GM23338 (cell line): ENCODE measurements around the gene STK39. TPM values are rescaled to one million over a fixed set of nuclear protein-coding genes. Genes with fewer than 3 reads are reported as not detected.

Experiments
- ATAC-seq: fragments of 200-7000 bp; cut with Tn5 transposase; 3 replicates; pipeline ENCODE4 v1.9.1; 2020
- DNase-seq: peaks from one replicate; pipeline ENCODE4 v3.0.0-alpha.2; 2015; ENCODE audit warnings: low spot score
- H2AFZ ChIP-seq: fragments of 200-600 bp; sonication (generic); 2 replicates; pipeline ENCODE4 v1.8.0; 2016; ENCODE audit warnings: antibody characterized with exemption, mild to moderate bottlenecking, moderate library complexity
- H3F3A ChIP-seq: fragments of 200-600 bp; sonication (generic); replicated peaks from 2 replicates; pipeline ENCODE4 v1.8.0; 2017; ENCODE audit warnings: antibody characterized with exemption, mixed run types, low read depth
- H3K27ac ChIP-seq: fragments of 200-600 bp; sonication (generic); 2 replicates; pipeline ENCODE4 v1.6.1; 2016; ENCODE audit warnings: low read depth
- H3K27me3 ChIP-seq: fragments of 200-600 bp; sonication (generic); 2 replicates; pipeline ENCODE4 v1.8.0; 2016; ENCODE audit warnings: mild to moderate bottlenecking, mixed run types, moderate library complexity; ENCODE audit not compliant: insufficient read depth
- H3K36me3 ChIP-seq: fragments of 200-600 bp; sonication (generic); 2 replicates; pipeline ENCODE4 v1.8.0; 2016; ENCODE audit warnings: mild to moderate bottlenecking; ENCODE audit not compliant: insufficient read depth
- H3K4me1 ChIP-seq: fragments of 200-600 bp; sonication (generic); 2 replicates; pipeline ENCODE4 v1.8.0; 2016; ENCODE audit warnings: mild to moderate bottlenecking, moderate library complexity; ENCODE audit not compliant: insufficient read depth
- H3K4me2 ChIP-seq: fragments of 200-600 bp; sonication (generic); 2 replicates; pipeline ENCODE4 v1.7.1; 2017; ENCODE audit warnings: mixed run types
- H3K4me3 ChIP-seq: fragments of 200-600 bp; sonication (generic); 2 replicates; pipeline ENCODE4 v1.6.1; 2016; ENCODE audit warnings: mixed run types
- H3K79me2 ChIP-seq: fragments of 200-600 bp; sonication (generic); replicated peaks from 2 replicates; pipeline ENCODE4 v1.8.0; 2017; ENCODE audit warnings: mild to moderate bottlenecking; ENCODE audit not compliant: insufficient read depth
- H3K9me2 ChIP-seq: fragments of 200-600 bp; sonication (generic); 2 replicates; pipeline ENCODE4 v1.8.0; 2017; ENCODE audit not compliant: insufficient read depth
- H4K20me1 ChIP-seq: fragments of 200-600 bp; sonication (generic); replicated peaks from 2 replicates; pipeline ENCODE4 v1.8.0; 2017; ENCODE audit warnings: mild to moderate bottlenecking; ENCODE audit not compliant: insufficient read depth
- H3K27ac Mint-ChIP-seq: 2 replicates; pipeline ENCODE4 v1.8.0; 2020; ENCODE audit warnings: inconsistent platforms, mild to moderate bottlenecking, moderate library complexity, mixed read lengths
- H3K27me3 Mint-ChIP-seq: 3 replicates; pipeline ENCODE4 v1.8.0; 2022; ENCODE audit warnings: low read depth, mild to moderate bottlenecking, moderate library complexity, mixed read lengths, inconsistent platforms; ENCODE audit not compliant: insufficient read depth, poor library complexity
- H3K36me3 Mint-ChIP-seq: 3 replicates; pipeline ENCODE4 v1.8.0; 2021; ENCODE audit warnings: low read depth, mild to moderate bottlenecking, inconsistent platforms, moderate library complexity, mixed read lengths
- H3K4me1 Mint-ChIP-seq: 3 replicates; pipeline ENCODE4 v1.8.0; 2020; ENCODE audit warnings: mild to moderate bottlenecking, inconsistent platforms, mixed read lengths
- H3K4me3 Mint-ChIP-seq: 3 replicates; pipeline ENCODE4 v1.8.0; 2021; ENCODE audit warnings: moderate library complexity, mild to moderate bottlenecking, inconsistent platforms, mixed read lengths
- H3K9me3 Mint-ChIP-seq: 3 replicates; pipeline ENCODE4 v1.8.0; 2020; ENCODE audit warnings: moderate library complexity, mild to moderate bottlenecking, inconsistent platforms, mixed read lengths
- CREB1 ChIP-seq: fragments of 250-450 bp; sonication (Bioruptor Pico); IDR thresholded peaks from 2 replicates; pipeline ENCODE4 v1.5.0; 2020; ENCODE audit warnings: low read depth, mild to moderate bottlenecking, moderate library complexity
- ETS1 ChIP-seq: IDR thresholded peaks from 2 replicates; pipeline ENCODE4 v1.6.1; 2016; ENCODE audit warnings: antibody characterized with exemption
- EZH2 ChIP-seq: fragments of 200-600 bp; sonication (generic); IDR thresholded peaks from one replicate; pipeline ENCODE4 v1.8.0; 2017; ENCODE audit warnings: antibody characterized with exemption, mild to moderate bottlenecking, low read depth; ENCODE audit not compliant: unreplicated experiment
- JUNB ChIP-seq: IDR thresholded peaks from one replicate; pipeline ENCODE4 v1.6.1; 2016; ENCODE audit warnings: antibody characterized with exemption; ENCODE audit not compliant: unreplicated experiment
- NANOG ChIP-seq: IDR thresholded peaks from 2 replicates; pipeline ENCODE4 v1.6.1; 2016; ENCODE audit warnings: antibody characterized with exemption, borderline replicate concordance
- POLR2AphosphoS5 ChIP-seq: IDR thresholded peaks from 2 replicates; pipeline ENCODE4 v1.6.1; 2016; ENCODE audit warnings: antibody characterized with exemption, low read depth
- REST ChIP-seq: IDR thresholded peaks from one replicate; pipeline ENCODE4 v1.6.1; 2018; ENCODE audit warnings: antibody characterized with exemption; ENCODE audit not compliant: unreplicated experiment
- STAT1 ChIP-seq: IDR thresholded peaks from one replicate; pipeline ENCODE4 v1.6.1; 2016; ENCODE audit warnings: antibody characterized with exemption; ENCODE audit not compliant: unreplicated experiment
- ZNF331 ChIP-seq: fragments of 250-450 bp; sonication (Bioruptor Pico); IDR thresholded peaks from 2 replicates; pipeline ENCODE4 v1.5.0; 2020; ENCODE audit warnings: low read depth, mild to moderate bottlenecking, moderate library complexity
- ZNF462 ChIP-seq: fragments of 250-450 bp; sonication (Bioruptor Pico); IDR thresholded peaks from 2 replicates; pipeline ENCODE4 v1.5.0; 2020; ENCODE audit warnings: mild to moderate bottlenecking, moderate library complexity
- polyA plus RNA-seq: library from polyadenylated mRNA; unstranded; fragments of >200 nt; fragmentation: Nextera tagmentation; extraction: Ambion mirVana; gene quantifications from 2 replicates; pipeline ENCODE4 v1.2.1, GENCODE V29; 2016
- total RNA-seq: library from RNA; depleted of rRNA; stranded (reverse); fragments of >200 nt; shearing (Covaris generic); gene quantifications from 2 replicates; pipeline ENCODE4 v1.2.3, GENCODE V29; 2014
- TF ChIP-seq, protein P1 (sequence below), 2 experiments: fragments of 200-600 bp in 1 of 2; sonication (generic) in 1 of 2; conservative IDR thresholded peaks; 2 replicates each; pipeline versions ENCODE4 v1.5.1 to v1.6.1; 2016 to 2017; ENCODE audit warnings: antibody characterized with exemption in 2 of 2, low read depth in 2 of 2, mild to moderate bottlenecking in 2 of 2, moderate library complexity in 1 of 2

STK39 gene
- total and polyA plus RNA-seq, 2 experiments from 2014 or later, result 9.5 to 16.9 TPM

- no peaks in the 10 kb centered on the region for H4K20me1 ChIP-seq
- no peak overlapping the region for H2AFZ ChIP-seq
- H3K9me2 ChIP-seq, result peaks cover 5% of the 10 kb centered on the region; the same call in 1 of the 2 replicates
- H3K9me3 Mint-ChIP-seq, result peaks cover 7% of the 10 kb centered on the region; the same call in 2 of the 3 replicates
- no peaks in the 10 kb centered on the region for H3K36me3 ChIP-seq
- no peaks in the 10 kb centered on the region for H3K27me3 ChIP-seq
- H3K27me3 Mint-ChIP-seq, result peaks cover 3% of the 10 kb centered on the region
- TF ChIP-seq NANOG (no peak), EZH2 (no peak), CREB1 (no peak), POLR2AphosphoS5 (no peak), ZNF331 (no peak), ETS1 (no peak), REST (no peak), STAT1 (no peak), JUNB (no peak), ZNF462 (CRISPR knock-in tag) (no peak)
- TF ChIP-seq, protein P1, sequence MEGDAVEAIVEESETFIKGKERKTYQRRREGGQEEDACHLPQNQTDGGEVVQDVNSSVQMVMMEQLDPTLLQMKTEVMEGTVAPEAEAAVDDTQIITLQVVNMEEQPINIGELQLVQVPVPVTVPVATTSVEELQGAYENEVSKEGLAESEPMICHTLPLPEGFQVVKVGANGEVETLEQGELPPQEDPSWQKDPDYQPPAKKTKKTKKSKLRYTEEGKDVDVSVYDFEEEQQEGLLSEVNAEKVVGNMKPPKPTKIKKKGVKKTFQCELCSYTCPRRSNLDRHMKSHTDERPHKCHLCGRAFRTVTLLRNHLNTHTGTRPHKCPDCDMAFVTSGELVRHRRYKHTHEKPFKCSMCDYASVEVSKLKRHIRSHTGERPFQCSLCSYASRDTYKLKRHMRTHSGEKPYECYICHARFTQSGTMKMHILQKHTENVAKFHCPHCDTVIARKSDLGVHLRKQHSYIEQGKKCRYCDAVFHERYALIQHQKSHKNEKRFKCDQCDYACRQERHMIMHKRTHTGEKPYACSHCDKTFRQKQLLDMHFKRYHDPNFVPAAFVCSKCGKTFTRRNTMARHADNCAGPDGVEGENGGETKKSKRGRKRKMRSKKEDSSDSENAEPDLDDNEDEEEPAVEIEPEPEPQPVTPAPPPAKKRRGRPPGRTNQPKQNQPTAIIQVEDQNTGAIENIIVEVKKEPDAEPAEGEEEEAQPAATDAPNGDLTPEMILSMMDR (conservative IDR thresholded peaks at IDR 0.05; ENCODE audit: low read depth in 2 of 2), result no peak
- H3K4me1 ChIP-seq, result no peaks in the 10 kb centered on the region
- no peak overlapping the region for H3K4me3 Mint-ChIP-seq
- no peaks in the 10 kb centered on the region for H3F3A ChIP-seq
- no peak overlapping the region for H3K4me3 ChIP-seq
- H3K4me2 ChIP-seq, result no peak overlapping the region
- no peak overlapping the region for H3K27ac Mint-ChIP-seq
- DNase-seq (no peak), ATAC-seq (no peak)
- H3K36me3 Mint-ChIP-seq, result no peaks in the 10 kb centered on the region
- no peak overlapping the region for H3K27ac ChIP-seq
- H3K79me2 ChIP-seq, result no peaks in the 10 kb centered on the region
- no peaks in the 10 kb centered on the region for H3K4me1 Mint-ChIP-seq
Observed at GRCh38 chr2:167937403-167937802, 310.0 kb downstream of the STK39 start.
